T-helper 17 cell (primary cell): Measurements from ENCODE around the gene TMEM108. TPM values are rescaled to one million over a fixed set of nuclear protein-coding genes. Genes with fewer than 3 reads are reported as not detected.

ENCODE experiments used
- ATAC-seq: fragments of 150-1000 bp; cut with Tn5 transposase; 2 replicates; pipeline ENCODE4 v1.10.0; 2021; ENCODE audit warnings: mild to moderate bottlenecking, moderate library complexity
- DNase-seq, 3 donors: peaks; one replicate each; pipeline versions ENCODE4 v3.0.0 to v3.0.0-alpha.2; 2020 to 2021
- H3K9me3 ChIP-seq: one replicate; pipeline ENCODE4 v1.7.0; 2013; ENCODE audit warnings: low read length, mild to moderate bottlenecking; ENCODE audit not compliant: control insufficient read depth, poor library complexity, severe bottlenecking
- H3K27ac Mint-ChIP-seq: one replicate; pipeline ENCODE4 v1.8.0; 2022; ENCODE audit warnings: mild to moderate bottlenecking, moderate library complexity, mixed read lengths
- H3K27me3 Mint-ChIP-seq: one replicate; pipeline ENCODE4 v1.8.0; 2022; ENCODE audit warnings: mixed read lengths
- H3K36me3 Mint-ChIP-seq: one replicate; pipeline ENCODE4 v1.8.0; 2022; ENCODE audit warnings: low read depth, mixed read lengths
- H3K4me1 Mint-ChIP-seq: one replicate; pipeline ENCODE4 v1.8.0; 2022; ENCODE audit warnings: mild to moderate bottlenecking, mixed read lengths
- H3K4me3 Mint-ChIP-seq: one replicate; pipeline ENCODE4 v1.8.0; 2022; ENCODE audit warnings: mild to moderate bottlenecking, moderate library complexity, mixed read lengths
- total RNA-seq, 4 donors: library from RNA in 2 of 4; stranded (reverse) in 2 of 4; gene quantifications; one replicate each; pipeline ENCODE4 v1.2.3 and lab custom pipeline; 2022 to 2026

The TMEM108 gene
- total RNA-seq, 2 donors from 2014 or later, result 0.29 TPM; not detected in 1

DNA sequence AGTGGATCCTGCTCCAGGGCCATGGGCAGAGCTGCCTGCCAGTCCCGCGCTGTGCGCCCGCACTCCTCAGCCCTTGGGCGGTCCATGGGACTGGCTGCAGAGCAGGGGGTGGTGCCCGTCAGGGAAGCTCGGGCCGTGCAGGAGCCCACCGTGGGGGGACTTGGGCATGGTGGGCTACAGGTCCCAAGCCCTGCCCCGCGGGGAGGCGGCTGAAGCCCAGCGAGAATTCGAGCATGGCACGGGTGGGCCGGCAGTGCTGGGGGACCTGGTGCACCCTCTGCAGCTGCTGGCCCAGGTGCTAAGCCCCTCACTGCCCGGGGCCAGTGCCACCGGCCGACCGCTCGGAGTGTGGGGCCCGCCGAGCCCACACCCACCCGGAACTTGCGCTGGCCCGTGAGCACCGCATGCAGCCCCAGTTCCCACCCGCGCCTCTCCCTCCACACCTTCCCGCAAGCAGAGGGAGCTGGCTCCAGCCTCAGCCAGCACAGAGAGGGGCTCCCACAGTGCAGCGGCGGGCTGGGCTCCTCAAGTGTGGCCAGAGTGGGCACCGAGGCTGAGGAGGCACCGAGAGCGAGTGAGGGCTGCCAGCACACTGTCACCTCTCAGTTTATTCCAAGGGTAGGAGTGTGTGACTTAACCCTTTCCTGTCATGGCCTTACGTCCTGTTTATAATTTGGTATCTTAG is 129.3 kb downstream of the TMEM108 start:
- DNase-seq (no peak), ATAC-seq (no peak)
- H3K27ac Mint-ChIP-seq, result no peak overlapping the region
- H3K4me3 Mint-ChIP-seq, result no peak overlapping the region
- H3K36me3 Mint-ChIP-seq, result no peaks in the 10 kb centered on the region
- no peaks in the 10 kb centered on the region for H3K9me3 ChIP-seq
- H3K27me3 Mint-ChIP-seq, result peaks cover 13% of the 10 kb centered on the region
- H3K4me1 Mint-ChIP-seq, result no peaks in the 10 kb centered on the region

DNA sequence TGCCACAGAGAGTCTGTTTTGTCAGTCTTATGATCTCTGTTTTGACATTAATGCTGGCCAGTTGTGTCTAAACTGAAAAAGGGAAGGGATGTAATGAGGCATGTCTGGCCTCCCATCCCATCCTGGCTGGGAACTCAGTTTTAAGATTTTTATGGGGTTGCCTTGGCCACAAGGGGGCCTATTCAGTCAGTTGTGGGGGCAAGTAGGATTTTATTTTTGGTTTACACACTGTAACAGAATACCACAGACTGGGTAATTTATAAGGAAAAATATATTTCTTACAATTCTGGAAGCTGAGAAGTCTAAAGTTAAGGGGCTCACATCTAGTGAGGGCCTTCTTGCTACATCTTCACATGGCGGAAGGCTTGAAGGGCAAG is 129.8 kb downstream of the TMEM108 start:
- ATAC-seq (no peak), DNase-seq (no peak)
- H3K27ac Mint-ChIP-seq, result no peak overlapping the region
- H3K36me3 Mint-ChIP-seq, result no peaks in the 10 kb centered on the region
- no peaks in the 10 kb centered on the region for H3K9me3 ChIP-seq
- H3K4me1 Mint-ChIP-seq, result no peaks in the 10 kb centered on the region
- no peak overlapping the region for H3K4me3 Mint-ChIP-seq
- H3K27me3 Mint-ChIP-seq, result peaks cover 13% of the 10 kb centered on the region

DNA sequence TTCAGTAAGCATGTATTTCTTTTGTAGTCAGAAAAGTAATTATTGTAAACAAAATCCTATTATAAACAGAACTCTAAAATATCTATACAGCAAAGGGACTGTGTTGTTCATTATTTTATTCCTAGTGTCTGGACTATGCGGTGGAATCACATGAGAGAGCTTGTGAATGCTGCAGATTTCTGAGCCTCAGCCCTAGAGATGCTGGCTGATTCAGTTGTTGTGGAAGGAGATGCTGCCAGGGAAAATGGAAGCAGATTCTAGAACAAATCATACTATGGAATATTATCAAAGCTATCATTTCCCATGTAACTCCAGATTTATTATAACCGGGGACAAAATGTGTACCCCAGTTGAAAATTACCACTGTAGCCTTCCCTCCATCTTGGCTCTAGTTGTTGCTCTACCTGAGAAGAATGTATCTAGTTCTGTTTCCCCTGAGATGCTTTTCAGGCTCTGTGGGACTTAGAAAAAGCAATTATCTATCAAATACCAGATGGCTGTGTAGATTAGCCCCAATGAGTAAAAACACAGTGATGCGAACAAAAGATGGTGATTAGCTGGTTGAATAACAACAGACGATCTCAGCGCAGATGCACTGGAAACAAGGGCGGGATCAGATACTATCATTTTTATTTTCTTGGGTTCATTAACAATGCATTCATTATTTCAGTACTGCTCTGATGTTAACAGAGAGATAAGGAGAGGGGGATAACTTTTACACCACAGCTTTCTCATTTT is 131.3 kb downstream of the TMEM108 start:
- no peak for ATAC-seq
- Mint-ChIP-seq H3K4me1 (no peaks in the 10 kb centered on the region), H3K27ac (no peak overlapping the region), H3K36me3 (no peaks in the 10 kb centered on the region), H3K27me3 (peaks cover 6% of the 10 kb centered on the region), H3K4me3 (no peak overlapping the region)
- H3K9me3 ChIP-seq, result no peaks in the 10 kb centered on the region
- DNase-seq, result no peak

DNA sequence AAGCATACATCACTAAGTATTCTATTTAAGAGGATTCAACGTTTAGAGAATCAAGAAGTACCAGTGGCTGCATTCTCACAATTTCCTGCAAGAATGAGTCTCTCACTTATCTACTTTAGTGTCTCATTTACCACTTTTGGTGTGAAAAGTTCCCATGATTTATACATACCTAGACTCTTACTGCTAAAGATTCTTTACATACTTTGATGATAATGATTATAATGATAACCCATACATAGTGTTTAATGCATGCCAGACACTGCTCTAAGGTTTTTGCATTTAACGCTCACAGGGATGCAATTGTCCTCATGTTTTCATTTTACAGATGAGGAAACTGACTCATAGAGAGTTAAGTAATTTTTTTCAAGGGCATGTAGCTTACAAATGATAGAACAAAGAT is 133.6 kb downstream of the TMEM108 start:
- no peaks in the 10 kb centered on the region for H3K36me3 Mint-ChIP-seq
- no peak overlapping the region for H3K27ac Mint-ChIP-seq
- no peaks in the 10 kb centered on the region for H3K9me3 ChIP-seq
- DNase-seq, result no peak
- no peak overlapping the region for H3K4me3 Mint-ChIP-seq
- ATAC-seq, result no peak
- H3K27me3 Mint-ChIP-seq, result peaks cover 6% of the 10 kb centered on the region
- H3K4me1 Mint-ChIP-seq, result no peaks in the 10 kb centered on the region

DNA sequence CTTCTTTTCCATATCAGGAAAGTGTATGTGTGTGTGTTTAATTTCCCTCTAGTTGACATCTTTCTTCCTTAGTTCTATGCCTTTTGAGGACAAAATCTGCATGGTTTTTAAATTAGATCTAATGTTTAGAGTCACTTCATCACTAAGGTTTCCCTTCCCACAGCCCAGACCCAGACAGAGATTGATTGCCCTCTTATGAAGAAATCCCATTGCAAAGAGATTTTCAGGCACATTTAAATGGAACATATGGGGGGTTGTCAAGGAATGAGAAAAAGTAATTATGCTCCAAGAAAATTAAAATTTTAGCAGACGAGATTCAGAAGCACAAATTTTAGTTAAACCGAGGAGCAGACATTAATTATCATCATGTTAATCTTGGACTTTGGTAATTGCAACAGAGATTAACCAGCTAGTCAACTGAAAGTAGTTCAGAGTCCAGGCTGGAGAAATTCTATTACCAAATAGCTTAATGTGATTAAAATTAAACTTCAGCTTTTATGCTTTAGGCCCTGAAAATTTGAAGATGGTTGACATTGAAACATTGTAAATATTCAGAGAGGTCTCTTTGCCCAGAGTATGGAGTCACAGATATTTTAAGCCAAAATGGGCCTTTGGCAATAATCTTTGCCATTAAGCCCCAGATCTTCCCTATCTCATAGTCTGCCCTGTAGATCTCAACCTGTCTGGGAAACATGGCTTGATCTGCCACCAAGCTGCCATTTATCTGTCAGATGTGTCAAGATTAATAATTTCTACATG is 143.4 kb downstream of the TMEM108 start:
- Mint-ChIP-seq H3K36me3 (no peaks in the 10 kb centered on the region), H3K4me3 (no peak overlapping the region), H3K27ac (no peak overlapping the region), H3K4me1 (peaks cover 2% of the 10 kb centered on the region), H3K27me3 (peaks cover 6% of the 10 kb centered on the region)
- ATAC-seq, result no peak
- no peaks in the 10 kb centered on the region for H3K9me3 ChIP-seq
- DNase-seq, result no peak

DNA sequence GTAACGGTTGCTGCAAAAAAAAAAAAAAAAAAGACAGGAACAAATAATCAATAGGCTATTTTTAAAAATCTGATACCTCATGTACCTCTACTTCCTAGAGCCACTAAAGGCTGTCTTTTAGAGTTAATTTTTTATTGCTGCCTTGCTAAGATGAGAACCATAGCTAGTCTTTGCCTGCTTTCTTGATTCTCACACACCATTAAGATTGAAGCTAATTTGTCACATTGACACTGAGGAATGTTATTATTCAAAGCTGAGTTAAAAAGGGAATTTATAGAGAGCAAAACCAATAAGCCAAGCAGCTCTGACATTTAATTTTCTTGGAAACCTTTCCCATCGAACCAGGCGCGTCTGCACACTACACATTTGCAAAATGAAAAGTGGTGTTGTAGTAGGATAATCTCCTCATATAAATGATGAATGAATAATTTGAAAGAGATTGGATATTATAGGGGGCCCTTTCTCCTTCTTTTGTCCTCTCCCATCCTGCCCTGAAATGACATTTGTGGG is 149.7 kb downstream of the TMEM108 start:
- DNase-seq, result no peak
- ATAC-seq, result no peak
- peaks cover 2% of the 10 kb centered on the region for H3K4me1 Mint-ChIP-seq
- H3K27ac Mint-ChIP-seq, result no peak overlapping the region
- H3K36me3 Mint-ChIP-seq, result no peaks in the 10 kb centered on the region
- H3K9me3 ChIP-seq, result no peaks in the 10 kb centered on the region
- H3K27me3 Mint-ChIP-seq, result peaks cover 15% of the 10 kb centered on the region
- no peak overlapping the region for H3K4me3 Mint-ChIP-seq

DNA sequence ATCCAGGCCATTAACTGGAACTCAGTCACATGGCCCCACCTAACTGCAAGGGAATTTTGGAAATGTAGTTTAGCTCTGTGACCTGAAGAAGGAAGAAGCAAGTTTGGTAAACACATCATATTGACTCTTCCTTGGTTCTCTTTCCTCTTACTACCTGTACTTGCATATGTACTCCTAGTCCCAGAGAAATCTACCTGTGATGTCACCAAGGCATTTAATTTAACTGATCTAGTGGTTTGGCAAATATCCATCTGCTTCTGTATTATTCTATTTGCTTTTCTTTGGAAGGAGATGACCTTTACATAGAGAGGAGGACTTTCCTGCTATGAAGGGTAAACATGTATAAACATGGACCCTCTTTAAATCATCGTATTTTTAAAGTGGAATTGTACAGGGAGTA is 150.8 kb downstream of the TMEM108 start:
- ATAC-seq, result no peak
- Mint-ChIP-seq H3K4me1 (no peaks in the 10 kb centered on the region), H3K27ac (no peak overlapping the region), H3K27me3 (peaks cover 9% of the 10 kb centered on the region), H3K36me3 (no peaks in the 10 kb centered on the region), H3K4me3 (no peak overlapping the region)
- no peak for DNase-seq
- H3K9me3 ChIP-seq, result no peaks in the 10 kb centered on the region

DNA sequence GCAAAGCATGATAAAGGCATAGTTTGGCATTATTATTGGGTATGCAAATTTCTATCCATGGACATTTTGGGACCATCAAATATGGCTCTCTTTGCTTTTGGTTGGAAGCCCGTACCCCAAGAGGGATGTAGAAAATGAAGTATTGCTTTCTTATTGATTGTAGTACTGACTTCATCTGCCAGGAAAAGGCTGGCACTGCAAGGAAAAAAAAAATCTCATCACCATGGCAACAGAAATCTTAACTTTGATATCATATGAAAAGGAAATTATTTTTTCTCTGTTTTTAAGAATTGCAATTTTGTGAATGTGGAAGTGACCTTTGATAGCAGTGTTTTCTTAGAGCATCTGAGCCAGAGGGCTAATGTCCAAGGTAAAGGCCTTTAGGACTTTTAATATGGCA is 151.7 kb downstream of the TMEM108 start:
- Mint-ChIP-seq H3K4me1 (no peaks in the 10 kb centered on the region), H3K36me3 (no peaks in the 10 kb centered on the region), H3K27ac (no peak overlapping the region), H3K27me3 (peaks cover 9% of the 10 kb centered on the region), H3K4me3 (no peak overlapping the region)
- ATAC-seq (no peak), DNase-seq (no peak)
- no peaks in the 10 kb centered on the region for H3K9me3 ChIP-seq

DNA sequence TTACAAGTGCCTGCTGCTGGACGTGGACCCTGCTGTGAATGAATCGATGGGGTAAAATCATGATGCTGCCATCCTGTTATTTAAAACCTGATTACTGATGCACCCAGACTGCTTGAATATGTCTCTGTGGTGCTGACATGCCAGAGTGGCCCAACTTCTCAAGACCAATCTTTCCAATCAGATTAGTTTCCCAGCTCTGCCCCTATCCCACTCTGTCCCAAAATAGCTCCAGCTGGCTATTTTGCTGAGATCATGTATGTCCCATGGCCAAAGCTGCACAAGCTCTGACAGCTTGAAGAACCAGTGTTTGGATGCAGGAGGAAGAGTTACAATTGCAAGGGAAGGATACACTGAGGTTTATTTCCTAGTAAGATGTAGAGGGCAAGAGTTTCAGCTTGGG is 153.6 kb downstream of the TMEM108 start:
- Mint-ChIP-seq H3K36me3 (no peaks in the 10 kb centered on the region), H3K27me3 (peaks cover 9% of the 10 kb centered on the region), H3K4me3 (no peak overlapping the region), H3K4me1 (no peaks in the 10 kb centered on the region), H3K27ac (no peak overlapping the region)
- DNase-seq (no peak), ATAC-seq (no peak)
- H3K9me3 ChIP-seq, result no peaks in the 10 kb centered on the region

DNA sequence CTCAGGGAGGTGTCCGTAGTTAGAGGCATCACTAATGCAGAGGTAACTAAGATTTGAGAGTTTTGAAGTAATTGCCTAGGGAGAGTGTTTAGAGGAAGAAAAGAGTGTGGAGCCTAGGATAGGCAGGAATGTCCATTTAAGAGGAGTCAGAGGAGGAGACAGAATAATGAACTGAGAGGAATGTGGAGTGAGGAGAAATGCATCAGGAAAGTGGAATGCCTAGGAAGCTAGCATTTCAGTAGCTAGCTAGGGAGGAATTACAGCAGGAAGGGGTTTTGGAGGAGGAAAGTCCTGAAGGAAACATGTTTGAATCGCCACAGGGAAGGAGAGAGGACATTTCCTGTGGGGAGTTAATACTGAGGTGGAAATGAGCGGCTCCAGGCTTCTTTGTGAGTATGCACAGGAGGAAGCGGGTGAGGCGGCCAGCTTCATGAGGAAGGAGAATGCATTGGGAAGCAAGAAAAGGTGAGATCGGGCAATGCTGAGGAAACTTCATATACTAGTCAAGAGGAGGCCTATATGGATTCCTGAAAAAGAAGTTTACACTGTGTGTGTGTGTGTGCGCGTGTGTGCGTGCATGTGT is 154.3 kb downstream of the TMEM108 start:
- peaks cover 9% of the 10 kb centered on the region for H3K27me3 Mint-ChIP-seq
- no peaks in the 10 kb centered on the region for H3K36me3 Mint-ChIP-seq
- H3K4me1 Mint-ChIP-seq, result no peaks in the 10 kb centered on the region
- no peaks in the 10 kb centered on the region for H3K9me3 ChIP-seq
- H3K4me3 Mint-ChIP-seq, result no peak overlapping the region
- no peak overlapping the region for H3K27ac Mint-ChIP-seq
- no peak for ATAC-seq
- no peak for DNase-seq

DNA sequence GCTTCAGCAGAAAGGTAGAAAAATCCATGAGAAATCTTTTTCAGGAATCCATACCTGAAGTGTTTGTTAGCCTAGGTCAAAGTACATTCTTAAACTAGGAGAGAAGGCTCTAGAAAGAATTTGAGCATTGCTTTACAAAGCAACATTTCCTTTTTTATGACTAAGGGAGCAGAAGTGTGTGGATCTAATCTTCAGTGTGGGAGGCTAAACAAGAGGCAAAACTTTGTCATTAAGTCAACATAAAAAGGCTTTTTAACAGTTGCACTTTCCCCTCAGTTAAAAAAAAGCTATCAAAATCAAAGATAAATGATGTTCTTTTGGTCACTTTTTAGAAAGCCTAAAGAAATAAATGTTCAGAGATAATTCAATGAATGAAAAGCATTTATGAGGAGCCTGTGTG is 154.8 kb downstream of the TMEM108 start:
- ATAC-seq (no peak), DNase-seq (no peak)
- no peaks in the 10 kb centered on the region for H3K9me3 ChIP-seq
- H3K4me3 Mint-ChIP-seq, result no peak overlapping the region
- H3K27ac Mint-ChIP-seq, result no peak overlapping the region
- no peaks in the 10 kb centered on the region for H3K4me1 Mint-ChIP-seq
- no peaks in the 10 kb centered on the region for H3K36me3 Mint-ChIP-seq
- H3K27me3 Mint-ChIP-seq, result peaks cover 9% of the 10 kb centered on the region

DNA sequence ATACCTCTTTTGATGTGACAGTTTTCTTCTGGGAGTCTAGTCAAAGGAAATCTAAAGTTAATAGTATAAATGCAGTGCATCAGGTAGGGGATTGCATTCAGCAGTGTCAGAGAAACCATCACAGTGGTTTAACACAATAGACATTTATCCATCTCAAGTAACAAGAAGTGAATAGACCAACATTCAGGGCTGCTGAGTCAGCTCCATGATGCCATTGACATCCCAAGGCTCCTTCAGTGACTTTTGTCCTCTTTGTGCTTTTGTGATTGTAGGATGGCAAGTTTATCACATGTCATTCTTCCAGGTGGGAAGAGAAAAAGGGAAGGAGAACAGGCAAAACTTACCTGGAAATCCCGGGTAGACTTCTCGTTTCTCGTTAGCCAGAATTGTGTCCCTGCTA is 158.3 kb downstream of the TMEM108 start:
- Mint-ChIP-seq H3K36me3 (no peaks in the 10 kb centered on the region), H3K27ac (no peak overlapping the region), H3K4me3 (no peak overlapping the region), H3K4me1 (no peaks in the 10 kb centered on the region), H3K27me3 (peaks cover 8% of the 10 kb centered on the region)
- H3K9me3 ChIP-seq, result no peaks in the 10 kb centered on the region
- ATAC-seq (no peak), DNase-seq (no peak)

DNA sequence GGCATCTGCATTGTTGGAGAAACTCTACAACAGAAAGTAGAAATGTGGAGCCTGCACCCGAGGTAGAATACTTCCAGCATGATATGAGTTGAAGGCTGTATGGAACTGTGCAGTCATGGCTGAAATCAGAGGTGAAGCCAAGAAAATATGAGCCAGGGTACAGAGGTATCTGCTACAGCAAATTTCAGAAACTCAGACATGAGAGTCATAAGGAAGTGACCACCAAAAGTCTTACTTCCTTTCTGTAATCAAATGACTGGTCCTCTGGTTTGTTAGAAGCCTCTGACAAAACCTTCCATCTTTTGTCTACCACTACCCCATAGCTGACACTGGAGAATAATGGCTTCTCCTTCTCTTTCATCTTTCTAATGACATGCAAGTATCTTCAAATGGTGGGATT is 159.4 kb downstream of the TMEM108 start:
- Mint-ChIP-seq H3K4me1 (no peaks in the 10 kb centered on the region), H3K4me3 (no peak overlapping the region), H3K27ac (no peak overlapping the region), H3K27me3 (no peaks in the 10 kb centered on the region), H3K36me3 (no peaks in the 10 kb centered on the region)
- no peak for ATAC-seq
- DNase-seq, result no peak
- no peaks in the 10 kb centered on the region for H3K9me3 ChIP-seq
